Endothelial cell of umbilical vein (primary cell): ENCODE measurements around the gene SNRNP200. TPM values are rescaled to one million over a fixed set of nuclear protein-coding genes. Genes with fewer than 3 reads are reported as not detected.

Experiments
- BruUV-seq: library from RNA; stranded (reverse); fragments of 400-500 nt; replicated peaks from 2 replicates; lab custom pipeline; 2021; lab: Mats Ljungman, UMichigan
- CTCF ChIA-PET: fragments of 300-600, 350-600 bp; sonication (Branson Sonifier 250); formaldehyde crosslinking; loops from one replicate; lab custom pipeline; 2021; ENCODE audit warnings: antibody characterized with exemption, inconsistent platforms; lab: Charles Lee
- POLR2A ChIA-PET: fragments of 300-600, 350-600 bp; sonication (Branson Sonifier 250); formaldehyde crosslinking; loops from one replicate; lab custom pipeline; 2021; ENCODE audit warnings: antibody characterized with exemption, inconsistent platforms; lab: Charles Lee
- DNase-seq: peaks from one replicate; pipeline ENCODE4 v3.0.0-alpha.2; 2011; ENCODE audit warnings: low read depth, low spot score
- FAIRE-seq: peaks from 2 replicates; lab custom pipeline; 2011; peaks lifted over from hg19 to GRCh38; lab: Jason Lieb, UNC
- H2AFZ ChIP-seq: 2 replicates; pipeline ENCODE4 v1.6.0; 2012; ENCODE audit warnings: low read depth, low read length, control low read depth, inconsistent platforms
- H3K27ac ChIP-seq: 2 replicates; pipeline ENCODE4 v1.5.1; 2011; ENCODE audit warnings: low read depth, mild to moderate bottlenecking, control low read depth, low read length, moderate library complexity; ENCODE audit not compliant: insufficient read depth
- H3K27me3 ChIP-seq, 2 experiments: 2 replicates each; pipeline versions ENCODE4 v1.6.0 to v1.6.1; 2011; ENCODE audit warnings: low read length in 2 of 2, mixed read lengths in 1 of 2; ENCODE audit not compliant: control insufficient read depth in 2 of 2, insufficient read depth in 2 of 2
- H3K36me3 ChIP-seq, 2 experiments: 2 replicates in 1 of 2; 3 replicates in 1 of 2; pipeline ENCODE4 v1.5.1; 2011; ENCODE audit warnings: low read length in 2 of 2, mild to moderate bottlenecking in 1 of 2, moderate library complexity in 1 of 2; ENCODE audit not compliant: control insufficient read depth in 2 of 2, insufficient read depth in 2 of 2; ENCODE audit errors: extremely low read depth in 1 of 2
- H3K4me1 ChIP-seq: 3 replicates; pipeline ENCODE4 v1.5.1; 2011; ENCODE audit warnings: mild to moderate bottlenecking, low read length; ENCODE audit not compliant: control insufficient read depth, insufficient read depth; ENCODE audit errors: extremely low read depth
- H3K4me2 ChIP-seq: 2 replicates; pipeline ENCODE4 v1.6.1; 2011; ENCODE audit warnings: low read length, control low read depth, mixed read lengths; ENCODE audit not compliant: insufficient read depth
- H3K4me3 ChIP-seq, 3 experiments: fragments of 200-600 bp in 1 of 3; sonication (generic), shearing (Covaris generic) in 1 of 3; replicated peaks in 1 of 3; 2 replicates each; pipeline ENCODE4 v1.5.1; 2011 to 2016; ENCODE audit warnings: control low read depth in 3 of 3, low read length in 3 of 3, mild to moderate bottlenecking in 2 of 3, inconsistent platforms in 1 of 3, low read depth in 1 of 3, moderate library complexity in 1 of 3; ENCODE audit not compliant: insufficient read depth in 1 of 3
- H3K79me2 ChIP-seq: 2 replicates; pipeline ENCODE4 v1.6.0; 2012; ENCODE audit warnings: low read length, inconsistent platforms; ENCODE audit not compliant: control insufficient read depth, insufficient read depth
- H3K9ac ChIP-seq: replicated peaks from 2 replicates; pipeline ENCODE3; 2011; ENCODE audit warnings: low read length, control low read depth; ENCODE audit not compliant: insufficient read depth; ENCODE audit errors: extremely low read depth
- H3K9me1 ChIP-seq: replicated peaks from 3 replicates; pipeline ENCODE4 v1.6.0; 2011; ENCODE audit warnings: mild to moderate bottlenecking, low read length; ENCODE audit not compliant: control insufficient read depth, insufficient read depth; ENCODE audit errors: extremely low read depth
- H3K9me3 ChIP-seq: replicated peaks from 2 replicates; pipeline ENCODE4 v1.5.1; 2012; ENCODE audit warnings: low read length, inconsistent platforms; ENCODE audit not compliant: control insufficient read depth, insufficient read depth
- H4K20me1 ChIP-seq: replicated peaks from 2 replicates; pipeline ENCODE3; 2011; ENCODE audit warnings: mild to moderate bottlenecking, low read length; ENCODE audit not compliant: control insufficient read depth, insufficient read depth; ENCODE audit errors: extremely low read depth
- EZH2 ChIP-seq: IDR thresholded peaks from 2 replicates; pipeline ENCODE4 v1.6.1; 2012; ENCODE audit warnings: borderline replicate concordance, low read depth, mild to moderate bottlenecking, moderate library complexity, low read length, inconsistent platforms; ENCODE audit not compliant: severe bottlenecking
- FOS ChIP-seq: IDR thresholded peaks from 2 replicates; pipeline ENCODE4 v1.6.1; 2011; ENCODE audit warnings: mild to moderate bottlenecking, low read length, moderate library complexity, borderline replicate concordance; ENCODE audit not compliant: insufficient read depth
- GATA2 ChIP-seq: IDR thresholded peaks from 2 replicates; pipeline ENCODE4 v1.7.0; 2011; ENCODE audit warnings: low read depth, mild to moderate bottlenecking, moderate library complexity, mixed read lengths, low read length; ENCODE audit not compliant: insufficient read length, insufficient read depth
- JUN ChIP-seq: IDR thresholded peaks from 2 replicates; pipeline ENCODE4 v1.6.1; 2011; ENCODE audit warnings: borderline replicate concordance, low read depth; ENCODE audit not compliant: insufficient read length, insufficient read depth
- MAX ChIP-seq: IDR thresholded peaks from 2 replicates; pipeline ENCODE4 v1.6.1; 2011; ENCODE audit not compliant: insufficient read depth, insufficient read length
- MYC ChIP-seq: IDR thresholded peaks from one replicate; pipeline ENCODE4 v1.6.1; 2011; ENCODE audit warnings: mild to moderate bottlenecking, low read depth, low read length
- POLR2A ChIP-seq: IDR thresholded peaks from 2 replicates; pipeline ENCODE4 v1.6.1; 2012; ENCODE audit warnings: low read depth, mild to moderate bottlenecking, control low read depth, low read length
- POLR2AphosphoS5 ChIP-seq: IDR thresholded peaks from 2 replicates; pipeline ENCODE4 v1.6.1; 2012; ENCODE audit warnings: low read depth, mild to moderate bottlenecking, control low read depth, low read length, moderate library complexity; ENCODE audit not compliant: insufficient read depth
- dilution Hi-C: fragments of 300-500 bp; cut with MboI; formaldehyde crosslinking; loops from one replicate; pipeline ENCODE4 v1.15.0; 2019; ENCODE audit warnings: low sequenced_read_pairs; ENCODE audit not compliant: extremely low pct_ligation_motif_present
- intact Hi-C: fragments of 100-400 bp; cut with micrococcal nuclease; formaldehyde crosslinking; loops from one replicate; pipeline ENCODE4 v1.10.0; 2022
- polyA plus RNA-seq, 4 experiments: library from polyadenylated mRNA; depleted of rRNA in 3 of 4; stranded (reverse) in 3 of 4; unstranded in 1 of 4; fragments of >200 nt; gene quantifications; 2 replicates each; pipeline versions ENCODE4 v1.2.1 to v1.2.3, GENCODE V29; 2011 to 2012; ENCODE audit warnings: missing spikeins in 1 of 4
- total RNA-seq: library from RNA; stranded (reverse); gene quantifications from 2 replicates; pipeline ENCODE4 v1.2.3, GENCODE V29; 2021
- TF ChIP-seq, protein P1 (sequence below), 2 donors: IDR thresholded peaks; 1 replicate in 1 of 2; 2 replicates in 1 of 2; pipeline ENCODE4 v1.5.1; 2011; ENCODE audit warnings: low read length in 2 of 2, mild to moderate bottlenecking in 2 of 2, moderate library complexity in 2 of 2, control low read depth in 1 of 2, inconsistent platforms in 1 of 2, low read depth in 1 of 2; ENCODE audit not compliant: insufficient read depth in 1 of 2; ENCODE audit errors: extremely low read depth in 1 of 2

Gene SNRNP200
- total and polyA plus RNA-seq, 2 donors (not counting 3 experiments of a cell fraction or from before 2014, with no cell fraction given), result 124 to 155 TPM

GRCh38 chr2:96353606-96354101, 48.3 kb upstream of the SNRNP200 start:
- peak; percentile 62 for FAIRE-seq
- Histone ChIP-seq H3K27me3 (no peaks in the 10 kb centered on the region), H3K79me2 (no peaks in the 10 kb centered on the region), H3K4me3 (no peak overlapping the region), H3K36me3 (peaks cover 0 to 3% of the 10 kb centered on the region in 2 experiments), H4K20me1 (no peaks in the 10 kb centered on the region), H3K9me1 (no peaks in the 10 kb centered on the region), H3K9ac (no peak overlapping the region), H3K9me3 (no peaks in the 10 kb centered on the region), H3K4me2 (no peak overlapping the region), H2AFZ (no peak overlapping the region), H3K27ac (peak overlapping the region; percentile 10), H3K4me1 (peaks cover 3% of the 10 kb centered on the region)
- dilution Hi-C loops (no loop called here), intact Hi-C loops (no loop called here)
- BruUV-seq, result no TSS peak
- ChIA-PET CTCF (interaction anchor here (1.1 kb wide), 1 partner anchor 8 kb away, joined by 3 read pairs; no protein-coding TSS in a partner anchor), POLR2A (no interaction called here)
- peak; percentile 82 for DNase-seq
- TF ChIP-seq GATA2 (no peak), MAX (no peak), JUN (no peak), MYC (no peak), POLR2AphosphoS5 (no peak), POLR2A (no peak), FOS (no peak), EZH2 (no peak)
- TF ChIP-seq, protein P1, sequence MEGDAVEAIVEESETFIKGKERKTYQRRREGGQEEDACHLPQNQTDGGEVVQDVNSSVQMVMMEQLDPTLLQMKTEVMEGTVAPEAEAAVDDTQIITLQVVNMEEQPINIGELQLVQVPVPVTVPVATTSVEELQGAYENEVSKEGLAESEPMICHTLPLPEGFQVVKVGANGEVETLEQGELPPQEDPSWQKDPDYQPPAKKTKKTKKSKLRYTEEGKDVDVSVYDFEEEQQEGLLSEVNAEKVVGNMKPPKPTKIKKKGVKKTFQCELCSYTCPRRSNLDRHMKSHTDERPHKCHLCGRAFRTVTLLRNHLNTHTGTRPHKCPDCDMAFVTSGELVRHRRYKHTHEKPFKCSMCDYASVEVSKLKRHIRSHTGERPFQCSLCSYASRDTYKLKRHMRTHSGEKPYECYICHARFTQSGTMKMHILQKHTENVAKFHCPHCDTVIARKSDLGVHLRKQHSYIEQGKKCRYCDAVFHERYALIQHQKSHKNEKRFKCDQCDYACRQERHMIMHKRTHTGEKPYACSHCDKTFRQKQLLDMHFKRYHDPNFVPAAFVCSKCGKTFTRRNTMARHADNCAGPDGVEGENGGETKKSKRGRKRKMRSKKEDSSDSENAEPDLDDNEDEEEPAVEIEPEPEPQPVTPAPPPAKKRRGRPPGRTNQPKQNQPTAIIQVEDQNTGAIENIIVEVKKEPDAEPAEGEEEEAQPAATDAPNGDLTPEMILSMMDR (IDR thresholded peaks at IDR 0.05; ENCODE audit: extremely low read depth in 1 of 2, insufficient read depth in 1 of 2, low read depth in 1 of 2, low read length in 2 of 2), result no peak
